HG03045 (cell line): ENCODE results near the gene ZNF536.
"Not testable (repeated sequence)": the region's sequence is repeated elsewhere in the genome, so short reads cannot be mapped to it uniquely, and the experiment has no call there.

Experiments used
- ATAC-seq: cut with Tn5 transposase; IDR thresholded peaks from one replicate; pipeline ENCODE4 v1.9.1; 2021; ENCODE audit warnings: mild to moderate bottlenecking, moderate library complexity; ENCODE audit not compliant: unreplicated experiment

ZNF536 gene

GRCh38 chr19:30340771-30341561 lies 31.2 kb upstream of the ZNF536 start:
- ATAC-seq, result no peak

GRCh38 chr19:30341611-30342201 lies 30.5 kb upstream of the ZNF536 start:
- ATAC-seq, result no peak

- no peak for ATAC-seq
Observed at GRCh38 chr19:30342901-30343300, 29.3 kb upstream of the ZNF536 start.

- ATAC-seq, result no peak
Observed at GRCh38 chr19:30344446-30345425, 27.4 kb upstream of the ZNF536 start.

GRCh38 chr19:30345686-30346085 lies 26.5 kb upstream of the ZNF536 start:
- ATAC-seq, result no peak

GRCh38 chr19:30346468-30346867 lies 25.7 kb upstream of the ZNF536 start:
- not testable (repeated sequence) for ATAC-seq

- no peak for ATAC-seq
Observed at GRCh38 chr19:30349131-30349730, 23.0 kb upstream of the ZNF536 start.

- no peak for ATAC-seq
Observed at GRCh38 chr19:30350692-30351663, 21.2 kb upstream of the ZNF536 start.

GRCh38 chr19:30351774-30352173 lies 20.4 kb upstream of the ZNF536 start:
- no peak for ATAC-seq

- ATAC-seq, result no peak
Observed at GRCh38 chr19:30353394-30353945, 18.7 kb upstream of the ZNF536 start.

- no peak for ATAC-seq
Observed at GRCh38 chr19:30355586-30355985, 16.6 kb upstream of the ZNF536 start.

- no peak for ATAC-seq
Observed at GRCh38 chr19:30356951-30357579, 15.1 kb upstream of the ZNF536 start.

GRCh38 chr19:30357580-30357954 lies 14.6 kb upstream of the ZNF536 start:
- ATAC-seq, result no peak

- no peak for ATAC-seq
Observed at GRCh38 chr19:30358319-30358718, 13.9 kb upstream of the ZNF536 start.

GRCh38 chr19:30358821-30359580 lies 13.2 kb upstream of the ZNF536 start:
- ATAC-seq, result no peak

GRCh38 chr19:30359936-30360335 lies 12.2 kb upstream of the ZNF536 start:
- ATAC-seq, result no peak

- no peak for ATAC-seq
Observed at GRCh38 chr19:30360376-30361106, 11.6 kb upstream of the ZNF536 start.

GRCh38 chr19:30361107-30361447 lies 11.1 kb upstream of the ZNF536 start:
- ATAC-seq, result no peak
